ENCODE data around the gene GRXCR1. TPM values are rescaled to one million over a fixed set of nuclear protein-coding genes. Genes with fewer than 3 reads are reported as not detected.

The GRXCR1 gene
- total RNA-seq, 6 experiments from 2014 or later: not detected

DNA sequence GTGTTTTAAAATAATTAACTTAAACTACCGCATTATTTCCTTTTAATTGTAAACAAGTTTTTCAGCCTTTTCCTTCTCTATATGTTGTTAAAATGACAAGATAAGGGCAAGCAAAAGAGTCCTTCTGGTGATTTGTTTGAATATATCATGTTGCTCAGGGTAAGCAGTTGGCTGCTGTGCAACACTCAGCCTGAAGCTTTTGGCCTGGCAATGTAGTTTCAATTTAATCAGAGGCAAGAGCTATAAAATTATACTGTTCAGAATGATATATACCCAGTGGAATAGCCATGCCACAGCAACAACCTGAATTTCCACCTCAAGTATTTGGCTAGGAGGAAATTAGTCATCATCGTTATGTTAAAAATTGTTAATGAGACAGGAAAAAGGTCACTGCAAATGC lies 53.4 kb downstream of the GRXCR1 start:
- no peak for TF ChIP-seq CTCF (IDR thresholded peaks at IDR 0.05)
- Mint-ChIP-seq H3K27me3 (ENCODE audit: insufficient read depth) (peaks cover 1% of the 10 kb centered on the region; the same call in 1 of the 2 replicates), H3K36me3 (ENCODE audit: low read depth) (no peaks in the 10 kb centered on the region), H3K9me3 (peaks cover 35% of the 10 kb centered on the region), H3K4me3 (no peak overlapping the region), H3K4me1 (ENCODE audit: low read depth) (no peaks in the 10 kb centered on the region), H3K27ac (no peak overlapping the region)
- DNase-seq: no peak

GRCh38 chr4:42953321-42953720 lies 60.8 kb downstream of the GRXCR1 start:
- TF ChIP-seq CTCF (IDR thresholded peaks at IDR 0.05): no peak
- no peak overlapping the region for H3K4me3 Mint-ChIP-seq
- H3K4me1 Mint-ChIP-seq (ENCODE audit: low read depth): no peaks in the 10 kb centered on the region
- H3K27ac Mint-ChIP-seq: no peak overlapping the region
- no peak for DNase-seq
- H3K36me3 Mint-ChIP-seq (ENCODE audit: low read depth): no peaks in the 10 kb centered on the region
- no peaks in the 10 kb centered on the region for H3K27me3 Mint-ChIP-seq (ENCODE audit: insufficient read depth)
- peaks cover 38% of the 10 kb centered on the region for H3K9me3 Mint-ChIP-seq

DNA sequence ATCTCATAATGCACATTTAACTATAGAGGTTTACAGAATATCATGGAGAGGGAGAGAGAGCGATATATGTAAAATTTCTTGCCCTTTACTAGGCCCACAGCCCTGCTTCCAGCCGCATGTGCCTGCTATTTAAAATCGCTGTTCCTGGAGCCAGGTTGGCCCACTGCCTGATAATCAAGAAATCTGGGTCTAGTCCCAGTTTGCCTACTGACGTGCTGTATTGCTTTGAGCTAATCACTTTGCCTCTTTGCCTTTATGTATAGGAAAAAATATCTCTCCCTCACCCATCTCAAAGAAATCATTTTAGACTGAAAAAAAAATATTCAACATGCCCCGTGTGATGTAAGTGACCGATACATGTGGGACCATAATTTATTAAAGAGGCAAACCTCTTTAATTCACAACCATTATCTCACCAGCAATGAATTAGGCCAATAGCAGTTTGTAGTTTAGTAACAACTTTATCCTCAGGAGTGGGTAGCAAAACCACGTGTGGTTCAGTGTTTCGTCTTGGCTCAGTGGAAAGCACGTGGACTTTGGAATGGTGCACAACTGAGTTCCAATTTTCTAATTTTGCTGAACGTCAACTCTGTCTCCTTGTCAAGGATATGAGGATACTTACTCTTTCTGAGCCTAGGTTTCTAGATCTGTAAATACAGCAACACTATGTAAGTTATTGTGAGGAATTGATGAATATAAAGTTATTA lies 62.6 kb downstream of the GRXCR1 start:
- TF ChIP-seq CTCF (IDR thresholded peaks at IDR 0.05): no peak
- Mint-ChIP-seq H3K36me3 (ENCODE audit: low read depth) (no peaks in the 10 kb centered on the region), H3K9me3 (peaks cover 38% of the 10 kb centered on the region), H3K27ac (no peak overlapping the region), H3K27me3 (ENCODE audit: insufficient read depth) (no peaks in the 10 kb centered on the region), H3K4me1 (ENCODE audit: low read depth) (no peaks in the 10 kb centered on the region), H3K4me3 (no peak overlapping the region)
- no peak for DNase-seq

DNA sequence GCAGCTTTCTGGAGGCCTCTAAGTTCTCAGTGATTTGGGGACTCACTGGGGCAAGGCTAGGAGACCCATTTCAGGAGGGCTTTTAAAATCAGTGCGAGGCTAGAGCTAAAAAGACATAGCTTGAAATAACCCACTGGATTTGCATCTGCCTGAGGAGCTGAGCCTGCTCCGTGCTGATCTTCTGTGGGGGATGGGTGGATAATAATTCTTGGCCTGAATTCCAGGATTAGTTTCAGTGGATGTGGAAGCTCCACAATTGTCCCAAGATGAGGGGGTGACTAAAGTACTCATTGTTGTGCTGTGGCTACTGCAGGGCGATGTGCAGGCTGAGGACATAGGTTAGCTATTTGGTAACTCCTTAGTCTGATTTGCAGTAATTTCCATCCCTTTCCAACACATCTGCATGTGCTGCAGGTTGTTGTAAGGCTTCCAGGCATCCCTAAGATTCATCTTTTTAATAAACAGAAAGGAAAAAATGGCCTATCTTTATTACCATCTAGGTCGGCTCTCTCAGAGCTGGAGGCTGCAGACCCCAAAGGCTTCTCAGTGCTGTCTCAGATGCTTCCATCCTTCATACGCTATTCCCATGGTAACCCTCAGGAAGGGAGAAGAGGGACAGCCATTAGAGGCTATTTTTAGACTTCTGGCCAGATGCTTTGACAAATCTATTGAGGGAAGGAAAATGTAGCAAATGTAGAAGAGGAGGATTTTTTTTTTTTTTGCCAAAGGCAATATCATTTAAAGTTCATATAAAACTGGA lies 63.4 kb downstream of the GRXCR1 start:
- Mint-ChIP-seq H3K36me3 (ENCODE audit: low read depth) (no peaks in the 10 kb centered on the region), H3K27ac (no peak overlapping the region), H3K27me3 (ENCODE audit: insufficient read depth) (no peaks in the 10 kb centered on the region), H3K4me1 (ENCODE audit: low read depth) (no peaks in the 10 kb centered on the region), H3K4me3 (no peak overlapping the region), H3K9me3 (peaks cover 44% of the 10 kb centered on the region)
- no peak for DNase-seq
- TF ChIP-seq CTCF (IDR thresholded peaks at IDR 0.05): no peak

DNA sequence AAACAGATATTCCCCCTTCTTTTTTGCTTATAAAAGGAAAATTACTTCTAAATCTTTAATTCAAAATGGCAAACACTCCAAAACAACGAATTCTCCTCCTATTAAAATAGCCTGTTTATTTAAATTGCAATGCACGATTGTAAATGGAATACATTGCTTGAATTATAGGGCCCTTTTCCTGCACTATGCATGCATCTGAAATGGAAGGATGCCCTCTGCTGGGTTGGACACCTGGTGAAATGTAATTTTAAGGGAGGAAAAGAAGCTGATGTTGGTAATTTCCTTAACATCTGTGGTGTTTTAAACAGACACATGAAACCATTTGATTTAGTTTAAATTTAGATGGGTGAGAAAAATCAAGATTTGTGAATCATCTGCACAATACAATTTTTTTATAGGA lies 72.8 kb downstream of the GRXCR1 start:
- H3K36me3 Mint-ChIP-seq (ENCODE audit: low read depth): no peaks in the 10 kb centered on the region
- H3K4me1 Mint-ChIP-seq (ENCODE audit: low read depth): no peaks in the 10 kb centered on the region
- H3K4me3 Mint-ChIP-seq: no peak overlapping the region
- no peaks in the 10 kb centered on the region; the same call in 1 of the 2 replicates for H3K27me3 Mint-ChIP-seq (ENCODE audit: insufficient read depth)
- H3K27ac Mint-ChIP-seq: no peak overlapping the region
- peaks cover 53% of the 10 kb centered on the region for H3K9me3 Mint-ChIP-seq
- TF ChIP-seq CTCF (IDR thresholded peaks at IDR 0.05): no peak
- DNase-seq: no peak

Data from HFFc6 (cell line).